ENCODE measurements around the gene MXD1. TPM values are rescaled to one million over a fixed set of nuclear protein-coding genes. Genes with fewer than 3 reads are reported as not detected.

The MXD1 gene
- total and polyA plus RNA-seq, 4 donors: 4.0 to 63.7 (median 38.2) TPM

- H3K36me3 ChIP-seq (ENCODE audit: control insufficient read depth in 4 of 4, insufficient read depth in 4 of 4, low read length in 4 of 4): peaks cover 0 to 2% (median 0%) of the 10 kb centered on the region in 4 donors
- peaks cover 0 to 2% (median 0%) of the 10 kb centered on the region in 4 donors for H3K9me3 ChIP-seq (ENCODE audit: control insufficient read depth in 4 of 4, insufficient read depth in 3 of 4, low read length in 3 of 4)
- ATAC-seq (ENCODE audit: insufficient read depth, low FRiP score): no peak
- WGBS, 2 donors: 71 to 90% methylated on average over 3 of the region's 3 CpGs
- H3K27me3 ChIP-seq (ENCODE audit: control insufficient read depth in 3 of 3, insufficient read depth in 3 of 3, low read length in 2 of 3): no peaks in the 10 kb centered on the region
- peak overlapping the region in 1 of 2 donors; percentile 23 for H3K27ac ChIP-seq (ENCODE audit: low read depth in 1 of 2, low read length in 1 of 2)
- H3K4me1 ChIP-seq (ENCODE audit: control insufficient read depth in 5 of 5, insufficient read depth in 5 of 5, low read length in 5 of 5): peaks cover 0 to 6% (median 0%) of the 10 kb centered on the region in 5 donors
- no peak for TF ChIP-seq CTCF (IDR thresholded peaks at IDR 0.05; ENCODE audit: control extremely low read depth, extremely low read depth)
- no peak overlapping the region for H3K9ac ChIP-seq (ENCODE audit: insufficient read depth in 1 of 2, low read length in 2 of 2)
- H3K4me3 ChIP-seq: no peak overlapping the region
- no peak for DNase-seq
Observed at GRCh38 chr2:69985216-69985615, 70.3 kb downstream of the MXD1 start.

DNA sequence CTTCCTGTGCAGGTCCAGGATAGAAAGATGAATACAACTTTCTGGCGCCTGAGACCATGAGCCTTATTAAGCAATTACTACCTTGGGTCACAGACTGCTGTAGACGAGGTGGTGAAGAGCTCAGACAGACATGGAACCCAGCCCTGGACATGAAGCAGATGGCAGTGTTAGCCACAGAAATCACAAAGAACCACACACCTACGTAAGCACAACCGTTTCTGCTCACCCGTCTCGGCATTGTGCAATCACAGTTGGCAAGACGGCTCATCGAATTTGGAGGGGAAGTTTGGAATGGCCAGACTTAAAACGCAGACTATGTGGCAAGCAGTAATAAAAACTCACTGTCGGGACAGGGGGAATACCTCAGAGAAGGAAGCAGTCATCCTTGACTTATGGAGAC lies 70.8 kb downstream of the MXD1 start:
- H3K27me3 ChIP-seq (ENCODE audit: control insufficient read depth in 3 of 3, insufficient read depth in 3 of 3, low read length in 2 of 3): no peaks in the 10 kb centered on the region
- H3K4me1 ChIP-seq (ENCODE audit: control insufficient read depth in 5 of 5, insufficient read depth in 5 of 5, low read length in 5 of 5): peaks cover 0 to 6% (median 0%) of the 10 kb centered on the region in 5 donors
- no peak overlapping the region for H3K4me3 ChIP-seq
- TF ChIP-seq CTCF (IDR thresholded peaks at IDR 0.05; ENCODE audit: control extremely low read depth, extremely low read depth): no peak
- peaks cover 0 to 2% (median 0%) of the 10 kb centered on the region in 4 donors for H3K36me3 ChIP-seq (ENCODE audit: control insufficient read depth in 4 of 4, insufficient read depth in 4 of 4, low read length in 4 of 4)
- H3K9ac ChIP-seq (ENCODE audit: insufficient read depth in 1 of 2, low read length in 2 of 2): no peak overlapping the region
- DNase-seq: peak in 2 of 3 donors; percentile 23 to 33
- peaks cover 0 to 2% (median 0%) of the 10 kb centered on the region in 4 donors for H3K9me3 ChIP-seq (ENCODE audit: control insufficient read depth in 4 of 4, insufficient read depth in 3 of 4, low read length in 3 of 4)
- no peak overlapping the region for H3K27ac ChIP-seq (ENCODE audit: low read depth in 1 of 2, low read length in 1 of 2)
- WGBS, 2 donors: 14 to 72% methylated on average over 10 of the region's 10 CpGs
- peak; percentile 27 for ATAC-seq (ENCODE audit: insufficient read depth, low FRiP score)

DNA sequence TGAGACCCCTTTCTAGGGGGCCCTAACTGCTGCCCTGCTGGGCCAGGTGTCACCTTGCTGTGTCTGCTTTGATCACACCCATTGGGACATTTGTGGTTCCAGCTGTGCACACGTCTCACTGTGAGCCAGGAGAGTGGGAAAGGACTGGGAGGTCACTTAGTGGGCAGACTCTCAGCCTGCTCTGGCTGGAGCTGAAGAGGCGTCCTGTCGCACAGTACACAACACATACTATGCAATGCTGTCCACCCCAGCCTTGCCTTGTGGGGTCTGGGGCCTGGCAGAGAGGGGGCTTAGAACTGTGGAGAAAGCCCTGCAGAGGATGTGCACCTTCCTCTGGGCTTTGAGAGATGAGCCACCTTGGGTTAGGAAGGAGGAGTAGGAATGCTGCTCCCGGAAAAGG lies 71.8 kb downstream of the MXD1 start:
- no peak for TF ChIP-seq CTCF (IDR thresholded peaks at IDR 0.05; ENCODE audit: control extremely low read depth, extremely low read depth)
- H3K27ac ChIP-seq (ENCODE audit: low read depth in 1 of 2, low read length in 1 of 2): no peak overlapping the region
- no peaks in the 10 kb centered on the region for H3K27me3 ChIP-seq (ENCODE audit: control insufficient read depth in 3 of 3, insufficient read depth in 3 of 3, low read length in 2 of 3)
- H3K9me3 ChIP-seq (ENCODE audit: control insufficient read depth in 4 of 4, insufficient read depth in 3 of 4, low read length in 3 of 4): peaks cover 0 to 2% (median 0%) of the 10 kb centered on the region in 4 donors
- H3K36me3 ChIP-seq (ENCODE audit: control insufficient read depth in 4 of 4, insufficient read depth in 4 of 4, low read length in 4 of 4): peaks cover 0 to 2% (median 0%) of the 10 kb centered on the region in 4 donors
- ATAC-seq (ENCODE audit: insufficient read depth, low FRiP score) (no peak), DNase-seq (no peak)
- H3K4me3 ChIP-seq: no peak overlapping the region
- 87 to 88% methylated on average over 4 of the region's 4 CpGs for WGBS, 2 donors
- H3K4me1 ChIP-seq (ENCODE audit: control insufficient read depth in 5 of 5, insufficient read depth in 5 of 5, low read length in 5 of 5): peaks cover 0 to 6% (median 0%) of the 10 kb centered on the region in 5 donors
- no peak overlapping the region for H3K9ac ChIP-seq (ENCODE audit: insufficient read depth in 1 of 2, low read length in 2 of 2)
